ENCODE data around the gene CTNNA2. TPM values are rescaled to one million over a fixed set of nuclear protein-coding genes. Genes with fewer than 3 reads are reported as not detected.

The CTNNA2 gene
- total RNA-seq, 2 donors from 2014 or later: not detected

DNA sequence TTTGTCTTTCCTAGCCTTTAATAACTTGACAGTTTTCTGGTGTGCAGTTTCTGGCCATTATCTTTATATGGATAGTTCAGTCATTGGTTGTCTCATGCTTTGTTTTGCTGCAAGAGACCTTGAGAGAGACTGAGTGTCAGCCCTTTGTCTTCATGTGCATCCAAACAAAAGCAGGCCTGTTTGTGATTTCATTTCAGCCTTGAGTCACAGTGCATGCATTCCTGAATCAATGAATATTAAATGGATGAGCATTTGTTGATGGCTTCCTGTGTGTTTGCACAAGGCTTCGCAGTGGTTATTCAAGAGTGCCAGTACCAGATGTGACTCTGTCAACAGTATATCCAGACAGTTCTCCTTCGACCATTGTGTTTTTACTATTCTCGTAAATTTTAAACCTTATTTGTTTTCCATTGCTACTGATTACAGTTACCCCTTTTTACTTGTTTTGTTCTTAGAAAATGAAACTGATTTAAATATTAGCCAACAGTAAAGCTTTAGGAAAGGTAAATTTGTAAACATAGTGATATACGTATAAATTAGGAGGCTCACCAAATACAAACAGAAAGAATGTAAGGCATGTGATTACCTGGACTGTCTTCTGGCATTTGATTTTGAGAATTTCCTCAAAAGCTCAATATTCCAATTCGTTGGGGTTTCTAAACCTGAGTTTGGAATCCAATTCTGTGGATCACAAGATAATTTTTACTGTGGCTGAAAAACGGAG is 319.8 kb downstream of the CTNNA2 start:
- no peak for ATAC-seq
- DNase-seq: no peak
- intact Hi-C loops (cut with DNase I): no loop called here

DNA sequence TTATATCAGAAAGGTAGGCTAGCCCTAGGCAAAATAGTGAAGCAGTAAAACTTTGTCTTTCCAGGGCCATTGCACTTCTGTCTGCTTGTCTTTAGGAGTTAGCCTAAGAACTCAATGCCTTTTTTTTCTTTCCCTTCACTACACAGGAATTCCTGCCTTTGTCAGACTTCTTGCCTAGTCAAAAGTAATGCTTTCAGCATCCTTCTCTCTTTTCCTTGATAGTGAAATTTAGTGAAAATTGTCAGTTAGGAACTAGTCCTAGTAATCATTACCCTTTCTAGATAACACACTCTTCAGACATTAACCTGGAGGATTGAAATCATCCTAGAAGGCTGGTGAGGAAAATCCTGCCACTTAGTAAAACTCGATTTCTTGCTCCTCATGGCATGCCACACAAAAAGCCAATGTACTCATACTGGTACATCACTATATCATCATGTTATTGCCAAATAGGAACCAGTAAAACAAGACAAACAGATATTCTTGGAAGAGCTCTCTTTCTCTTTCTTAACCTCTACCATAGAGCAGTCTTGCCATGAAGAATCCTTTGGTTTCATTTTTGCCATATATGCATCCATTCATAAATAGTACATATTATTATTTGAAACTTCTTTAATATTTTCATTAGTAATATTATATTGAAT is 320.5 kb downstream of the CTNNA2 start:
- no peak for DNase-seq
- ATAC-seq: no peak
- intact Hi-C loops (cut with DNase I): no loop called here

DNA sequence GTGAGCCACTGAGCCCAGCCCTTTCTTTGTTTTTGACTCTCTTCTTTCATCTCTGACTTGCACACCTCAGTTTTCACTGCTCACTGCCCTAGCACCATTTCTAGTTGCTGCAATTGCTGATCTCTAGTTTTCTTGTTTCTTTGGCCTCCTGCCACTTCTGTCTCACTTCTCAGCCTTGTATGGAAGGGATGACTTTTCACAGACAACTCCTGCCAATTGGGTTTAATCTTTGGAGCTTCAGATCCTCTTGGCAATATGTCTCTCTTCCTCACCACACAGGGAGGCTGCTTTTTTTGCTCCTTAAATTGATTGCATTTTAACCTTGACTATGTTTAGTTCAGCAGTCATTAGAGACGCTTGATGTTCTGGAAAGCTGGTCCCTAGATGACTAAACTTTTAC is 323.1 kb downstream of the CTNNA2 start:
- ATAC-seq (no peak), DNase-seq (no peak)
- intact Hi-C loops (cut with DNase I): no loop called here

DNA sequence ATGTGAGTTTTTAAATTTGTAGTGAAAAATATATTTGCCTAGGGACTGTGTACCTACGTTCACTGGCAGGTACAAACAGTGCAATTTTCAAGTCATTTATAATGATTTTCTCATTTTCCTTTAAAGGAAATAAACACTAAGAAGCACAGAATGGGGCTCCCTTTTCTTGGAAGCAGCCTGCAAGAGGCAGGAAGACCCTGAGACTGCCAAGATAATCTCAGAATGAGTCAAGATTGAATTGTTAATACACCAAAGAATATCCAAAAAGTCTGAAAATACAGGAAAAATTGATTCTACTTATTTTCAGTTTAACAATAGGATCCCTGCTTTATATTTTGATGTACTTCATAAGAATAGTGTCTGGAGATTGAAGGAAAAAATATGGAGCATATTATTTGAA is 331.2 kb downstream of the CTNNA2 start:
- intact Hi-C loops (cut with DNase I): no loop called here
- ATAC-seq (no peak), DNase-seq (no peak)

DNA sequence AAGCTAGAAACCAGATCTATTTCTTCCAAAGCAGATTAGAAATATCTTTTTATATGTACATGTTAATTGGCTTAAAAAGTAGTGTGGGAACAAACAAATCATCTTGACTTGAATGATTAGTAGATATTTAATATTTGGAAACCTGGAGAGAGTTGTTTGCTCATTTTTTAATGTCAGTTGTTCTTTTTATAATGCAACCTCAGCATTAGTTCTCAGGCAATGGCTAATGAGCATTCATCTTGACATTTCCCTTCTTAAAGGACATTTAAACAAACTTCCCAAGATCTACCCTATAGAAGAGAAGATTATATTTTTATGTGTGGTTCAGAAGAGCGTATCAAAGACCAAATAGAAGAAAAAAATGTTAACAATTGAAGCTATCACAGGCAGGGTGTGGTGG is 334.0 kb downstream of the CTNNA2 start:
- ATAC-seq: no peak
- intact Hi-C loops (cut with DNase I): no loop called here
- no peak for DNase-seq

DNA sequence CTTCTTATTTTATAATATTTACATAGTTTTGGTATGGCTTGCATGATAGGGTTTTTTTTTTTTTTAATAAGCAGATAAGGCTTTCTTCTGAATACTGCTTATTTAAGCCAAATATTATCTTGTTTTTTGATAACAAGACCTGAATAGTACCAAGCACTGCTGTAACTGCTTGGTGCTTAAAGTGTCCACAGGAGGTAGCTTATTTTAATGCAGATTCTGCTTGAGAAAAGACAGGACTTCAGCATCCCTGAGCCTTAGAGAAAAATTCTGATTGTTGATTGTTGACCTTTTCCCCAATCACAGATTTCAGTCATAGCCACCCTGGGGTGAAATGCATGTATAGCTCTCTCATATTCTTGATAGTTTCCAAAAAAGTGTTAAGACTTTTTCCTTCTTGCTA is 336.4 kb downstream of the CTNNA2 start:
- ATAC-seq: no peak
- intact Hi-C loops (cut with DNase I): no loop called here
- no peak for DNase-seq

DNA sequence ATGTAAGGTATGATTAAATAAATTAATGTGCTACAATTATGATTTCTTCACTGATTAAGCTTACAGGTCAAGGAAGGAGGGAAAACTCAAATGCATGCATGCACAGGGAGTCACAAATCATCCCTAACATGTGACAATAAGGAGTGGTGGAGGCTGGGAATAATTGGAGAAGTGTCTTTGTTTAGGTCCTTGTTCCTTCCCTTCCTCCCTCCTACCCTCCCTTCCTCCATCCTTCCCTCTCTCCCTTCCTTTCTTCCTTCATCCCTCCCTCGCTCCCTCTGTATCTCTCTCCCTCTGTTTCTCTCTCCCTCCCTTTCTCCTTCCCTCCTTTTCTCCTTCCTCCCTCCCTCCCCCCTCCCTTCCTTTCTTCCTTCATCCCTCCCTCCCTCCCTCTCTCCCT is 337.1 kb downstream of the CTNNA2 start:
- DNase-seq (no peak), ATAC-seq (no peak)
- intact Hi-C loops (cut with DNase I): no loop called here

DNA sequence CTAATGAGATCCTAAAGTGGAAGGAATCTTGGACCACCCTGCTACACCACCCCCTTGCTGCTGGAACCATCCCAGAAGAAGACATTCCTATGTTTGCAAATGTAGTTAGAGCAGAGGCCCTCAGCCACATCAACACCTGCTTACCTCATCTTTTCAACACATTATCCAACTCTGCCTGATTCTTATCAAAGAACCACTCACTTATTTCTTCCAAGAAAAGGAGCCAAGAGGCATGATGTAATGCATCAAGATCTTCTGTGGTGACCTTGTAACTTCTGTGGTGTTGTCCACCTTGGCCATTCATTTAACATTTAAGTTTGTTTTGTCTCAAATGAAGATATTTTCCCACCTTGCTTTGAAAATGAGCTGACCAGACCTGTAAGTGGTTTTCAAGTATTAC is 338.1 kb downstream of the CTNNA2 start:
- no peak for ATAC-seq
- intact Hi-C loops (cut with DNase I): no loop called here
- DNase-seq: no peak

DNA sequence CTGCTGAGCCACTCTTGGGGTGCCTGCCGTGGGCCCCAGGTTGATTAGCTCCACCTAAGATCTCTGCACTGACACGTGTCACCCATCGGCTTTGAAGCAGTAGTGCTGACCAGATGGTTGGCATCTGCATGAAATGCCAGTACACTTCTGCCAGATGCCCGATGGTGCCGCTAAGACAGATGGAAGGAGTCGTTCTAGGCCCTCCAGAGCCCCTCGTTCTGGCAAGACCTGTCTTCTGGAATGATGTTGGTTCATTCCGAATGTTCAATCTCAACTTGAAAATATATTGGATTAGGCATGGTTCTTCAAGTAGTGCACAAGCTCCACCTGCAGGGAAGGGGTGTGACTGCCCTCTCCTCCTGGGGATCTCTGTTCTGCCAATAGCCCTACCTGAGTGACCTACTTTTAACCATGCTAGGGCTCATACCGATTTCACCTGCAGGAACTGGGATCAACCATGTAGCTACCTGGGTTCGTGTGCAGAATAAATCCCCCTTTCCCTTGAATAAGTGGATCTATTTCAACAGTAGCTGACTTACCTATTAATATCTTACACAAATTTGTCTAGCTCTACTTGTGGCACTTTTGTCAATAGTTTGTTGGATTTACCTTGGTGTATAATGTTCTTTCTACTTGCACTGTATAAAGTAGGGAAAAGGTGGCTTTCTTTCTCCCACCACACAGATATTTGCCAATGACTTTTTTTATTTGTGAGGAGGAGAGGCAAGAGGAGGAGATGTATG is 342.6 kb downstream of the CTNNA2 start:
- intact Hi-C loops (cut with DNase I): no loop called here
- DNase-seq (no peak), ATAC-seq (no peak)

DNA sequence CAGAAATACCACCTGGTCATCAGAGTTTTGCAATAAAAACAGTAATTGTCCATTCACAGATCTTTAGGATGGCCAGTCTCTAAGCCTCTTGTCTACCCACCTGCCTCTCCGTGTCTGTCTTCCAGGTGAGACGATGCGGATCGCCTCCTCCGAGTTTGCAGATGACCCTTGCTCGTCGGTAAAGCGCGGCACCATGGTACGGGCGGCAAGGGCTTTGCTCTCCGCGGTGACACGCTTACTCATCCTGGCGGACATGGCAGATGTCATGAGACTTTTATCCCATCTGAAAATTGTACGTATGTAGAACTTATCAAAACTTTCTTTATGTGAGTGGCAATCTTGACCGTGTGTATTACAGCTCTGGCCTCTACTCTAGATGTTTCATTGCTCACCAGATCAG is 345.0 kb downstream of the CTNNA2 start:
- DNase-seq: no peak
- intact Hi-C loops (cut with DNase I): no loop called here
- ATAC-seq: no peak

DNA sequence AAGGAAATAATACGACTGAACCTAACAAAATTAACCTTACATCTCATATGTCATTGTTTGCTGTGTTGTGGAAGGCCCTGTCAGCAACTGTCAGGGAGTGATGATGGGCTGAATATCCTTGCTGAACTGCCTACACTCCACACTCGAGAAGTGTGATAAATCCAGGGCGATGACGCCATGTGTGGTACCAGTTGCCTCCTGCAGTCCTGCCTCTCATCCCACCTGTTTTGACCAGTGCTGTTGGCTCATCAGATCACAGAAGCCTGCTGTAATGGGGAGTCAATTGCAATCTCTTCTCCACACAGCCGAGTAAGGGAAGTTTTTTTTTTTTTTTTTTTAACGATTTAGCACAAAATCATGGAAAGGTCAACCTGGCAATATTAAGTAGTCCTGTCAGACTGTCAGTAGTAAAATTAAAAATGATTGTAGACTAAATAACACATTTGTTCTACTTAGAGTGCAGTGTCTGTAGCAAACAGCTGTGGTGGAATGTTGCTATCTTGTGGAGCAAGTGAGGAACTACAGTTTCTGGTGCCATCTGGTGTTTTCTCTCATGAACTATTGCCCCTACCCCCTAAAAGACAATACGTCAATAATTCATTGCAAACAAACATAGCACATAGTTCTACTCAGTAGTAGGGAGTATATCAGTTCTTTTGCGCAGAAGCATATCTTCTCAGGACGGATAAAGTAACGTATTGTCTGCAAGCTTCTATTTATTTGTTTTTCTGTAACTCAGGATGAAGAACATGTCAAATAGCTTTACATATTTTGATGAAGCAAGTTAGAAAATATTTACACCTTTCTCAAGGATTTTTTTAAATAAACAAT is 347.6 kb downstream of the CTNNA2 start:
- DNase-seq: no peak
- ATAC-seq: peak in 1 of 2 donors; percentile 81
- intact Hi-C loops (cut with DNase I): no loop called here

DNA sequence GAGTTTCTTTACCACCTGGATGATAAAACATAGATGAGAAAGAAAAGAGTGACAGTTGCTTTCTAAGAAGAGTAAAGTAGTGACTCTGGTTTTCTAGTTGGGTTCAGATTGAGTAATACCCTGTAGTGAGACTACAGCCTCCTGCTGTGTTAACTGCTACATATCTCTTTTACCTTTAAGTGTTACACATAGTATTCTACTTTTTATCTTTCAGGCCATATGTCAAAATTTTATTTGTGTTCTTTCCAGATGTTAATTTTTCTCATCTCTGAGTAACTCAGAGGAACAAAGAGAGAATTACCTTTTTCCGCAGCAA is 348.2 kb downstream of the CTNNA2 start:
- ATAC-seq (no peak), DNase-seq (no peak)
- intact Hi-C loops (cut with DNase I): no loop called here

DNA sequence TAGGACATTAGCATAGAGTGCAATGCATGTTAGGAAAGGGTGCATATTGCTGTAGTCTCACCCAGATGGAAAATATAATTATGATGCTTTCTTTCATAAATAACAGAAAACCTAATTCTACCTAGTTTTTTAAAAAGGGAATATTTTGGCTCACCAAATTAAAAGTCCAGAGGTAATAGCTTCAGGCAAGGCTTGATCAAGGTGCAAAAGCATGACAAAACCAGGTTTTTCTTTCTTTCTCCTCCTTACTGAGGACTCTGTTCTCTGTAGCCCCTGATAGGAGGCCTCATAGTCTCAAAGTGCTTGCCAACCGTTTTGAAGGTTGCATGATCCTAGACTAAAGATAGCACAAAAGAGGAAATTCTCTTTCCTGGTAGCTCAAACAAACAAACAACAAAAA is 349.9 kb downstream of the CTNNA2 start:
- intact Hi-C loops (cut with DNase I): no loop called here
- DNase-seq (no peak), ATAC-seq (no peak)

DNA sequence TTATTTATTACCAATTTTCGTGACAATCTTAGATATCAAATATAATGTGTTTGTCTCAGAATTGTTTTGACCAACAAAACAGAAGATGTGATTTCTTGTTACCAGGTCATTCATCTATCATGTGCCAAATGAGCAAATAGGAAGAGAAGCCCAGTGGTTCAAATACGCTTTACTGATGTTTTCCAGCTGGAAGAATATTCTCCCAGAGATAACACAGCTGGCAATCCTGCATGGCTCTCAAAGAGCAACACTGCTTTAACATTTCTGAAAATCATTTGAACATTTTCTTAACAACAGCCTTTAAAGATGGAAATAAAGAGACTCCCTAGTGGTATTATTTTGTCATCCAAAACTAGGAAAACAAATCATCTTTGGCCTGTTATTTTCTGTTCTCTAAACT is 359.8 kb downstream of the CTNNA2 start:
- intact Hi-C loops (cut with DNase I): no loop called here
- DNase-seq (no peak), ATAC-seq (no peak)

DNA sequence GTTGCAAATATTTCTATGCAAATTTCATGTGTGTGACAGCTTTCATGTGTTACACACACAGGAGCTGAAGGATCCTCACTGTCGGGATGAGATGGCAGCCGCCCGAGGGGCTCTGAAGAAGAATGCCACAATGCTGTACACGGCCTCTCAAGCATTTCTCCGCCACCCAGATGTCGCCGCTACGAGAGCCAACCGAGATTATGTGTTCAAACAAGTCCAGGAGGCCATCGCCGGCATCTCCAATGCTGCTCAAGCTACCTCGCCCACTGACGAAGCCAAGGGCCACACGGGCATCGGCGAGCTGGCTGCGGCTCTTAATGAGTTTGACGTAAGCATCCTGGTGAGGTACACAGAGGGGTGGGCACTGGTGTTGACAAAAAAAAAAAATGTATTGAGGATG is 361.2 kb downstream of the CTNNA2 start:
- intact Hi-C loops (cut with DNase I): no loop called here
- no peak for DNase-seq
- ATAC-seq: no peak

DNA sequence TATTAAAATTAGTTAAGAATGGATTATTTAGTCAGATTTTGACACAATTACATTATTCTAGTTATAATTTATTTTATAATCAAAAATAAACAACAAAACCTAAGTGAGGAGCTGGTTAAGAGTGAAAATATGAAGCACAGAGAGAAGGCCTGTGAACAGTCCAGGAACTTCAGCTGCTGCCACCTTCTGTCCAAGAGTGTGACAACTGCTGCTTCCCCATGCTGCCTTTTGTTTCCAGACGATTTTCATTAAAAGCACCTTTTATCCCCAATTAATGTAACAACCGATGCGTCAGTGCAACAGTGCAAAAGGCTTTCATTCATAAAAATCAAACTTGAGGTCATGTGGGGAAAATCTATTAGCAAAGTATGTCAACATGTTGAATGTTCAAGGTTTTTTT is 363.6 kb downstream of the CTNNA2 start:
- intact Hi-C loops (cut with DNase I): no loop called here
- ATAC-seq: no peak
- DNase-seq: no peak

DNA sequence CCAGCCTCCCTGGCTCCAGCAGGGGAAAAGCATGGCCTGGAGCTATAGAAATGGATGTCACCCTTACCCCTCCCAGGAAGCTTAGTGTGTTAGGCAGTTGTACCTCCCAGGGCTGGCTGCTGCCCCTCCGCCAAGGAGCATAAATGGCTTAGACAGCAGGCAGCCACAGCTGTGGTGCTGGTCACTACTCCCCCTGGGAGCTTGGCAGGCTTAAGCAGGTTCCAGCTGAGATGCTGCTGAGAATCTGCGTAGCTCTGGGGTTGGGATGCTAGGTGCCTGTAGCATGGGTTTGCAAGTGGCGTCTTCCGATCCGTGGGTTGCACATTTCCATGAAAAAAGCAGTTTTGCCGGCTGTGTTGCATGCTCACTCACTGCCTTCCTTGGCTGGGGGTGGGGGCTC is 369.7 kb downstream of the CTNNA2 start:
- intact Hi-C loops (cut with DNase I): no loop called here
- ATAC-seq (no peak), DNase-seq (no peak)

DNA sequence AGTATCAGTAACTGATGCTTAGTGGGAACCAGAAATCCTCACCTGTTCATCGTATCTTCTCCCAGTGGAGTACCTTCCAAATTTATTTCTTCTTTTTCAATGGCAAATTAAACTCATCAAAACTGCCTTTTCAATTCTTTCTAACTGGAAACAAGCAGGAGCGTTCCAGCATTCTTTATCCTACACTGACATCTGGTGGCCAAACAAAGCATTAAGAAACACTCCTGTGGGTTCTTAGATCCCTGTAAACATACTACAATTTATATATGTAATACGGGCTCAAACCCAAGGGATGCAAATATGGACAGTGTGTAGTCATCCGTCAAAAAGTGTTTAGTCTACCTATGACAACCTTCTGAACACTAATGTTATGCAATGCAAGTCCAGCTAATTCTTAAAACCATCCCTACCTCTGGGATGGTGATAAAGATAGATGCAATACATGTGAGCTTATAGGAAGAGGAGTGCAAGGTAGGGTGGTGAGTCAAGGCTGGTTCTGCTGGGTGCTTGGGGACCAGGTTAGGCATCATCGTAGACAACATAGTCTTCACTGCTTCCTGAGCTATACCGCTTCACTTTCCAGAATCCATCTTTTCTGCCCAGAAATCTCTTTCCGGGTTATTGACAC is 375.0 kb downstream of the CTNNA2 start:
- ATAC-seq (no peak), DNase-seq (no peak)
- intact Hi-C loops (cut with DNase I): no loop called here

DNA sequence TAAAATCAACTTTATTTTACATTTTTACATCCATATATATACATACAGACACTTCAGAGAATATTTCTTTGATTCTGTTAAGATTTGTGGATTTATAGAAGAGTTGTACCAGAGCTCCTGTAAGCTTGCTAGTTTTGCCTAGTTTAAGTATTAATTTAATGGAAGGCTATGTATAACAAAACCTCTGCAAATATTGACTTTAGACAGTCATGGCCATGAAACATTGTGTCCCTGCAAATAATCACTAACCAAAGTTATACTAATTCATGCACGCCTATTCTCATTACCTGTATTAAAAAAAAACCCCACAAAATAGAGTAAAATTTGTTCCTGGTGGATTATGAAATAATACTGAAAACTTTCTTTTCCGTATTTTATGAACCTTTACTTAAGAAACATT is 379.3 kb downstream of the CTNNA2 start:
- DNase-seq (no peak), ATAC-seq (no peak)
- intact Hi-C loops (cut with DNase I): no loop called here

DNA sequence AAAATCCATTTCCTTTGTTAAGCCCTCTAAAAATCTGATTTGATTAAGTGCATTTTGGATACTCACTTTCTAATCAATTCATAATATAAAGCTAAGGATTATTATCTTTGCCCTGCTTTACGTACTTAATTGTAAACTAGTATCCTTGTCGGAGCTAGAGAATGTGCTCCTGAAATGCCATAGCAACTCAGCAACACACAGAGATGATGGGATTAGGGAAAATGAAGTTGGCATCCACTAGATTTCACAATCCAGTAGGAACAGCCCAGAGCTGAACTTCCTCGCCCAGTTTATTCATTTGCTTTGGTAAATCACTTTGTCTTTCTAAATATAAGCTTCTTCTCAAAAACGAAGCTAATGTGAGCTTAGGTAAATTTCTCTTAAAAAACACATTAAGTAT is 386.3 kb downstream of the CTNNA2 start:
- intact Hi-C loops (cut with DNase I): no loop called here
- ATAC-seq: no peak
- DNase-seq: no peak

All from left cardiac atrium (tissue), 4 donors.